Effector memory CD8-positive, alpha-beta T cell (primary cell): Measurements from ENCODE around the gene PHACTR3.

Source experiments
- ATAC-seq: fragments of 150-1000 bp; cut with Tn5 transposase; replicated peaks from 2 replicates; pipeline ENCODE4 v1.10.0; 2021; ENCODE audit warnings: mild to moderate bottlenecking, moderate library complexity
- DNase-seq, 3 experiments: peaks; one replicate each; pipeline ENCODE4 v3.0.0; 2021
- H3K27ac Mint-ChIP-seq, 2 donors: one replicate each; pipeline ENCODE4 v1.8.0; 2022; ENCODE audit warnings: mild to moderate bottlenecking in 2 of 2, mixed read lengths in 2 of 2, moderate library complexity in 2 of 2
- H3K27me3 Mint-ChIP-seq, 2 donors: one replicate each; pipeline ENCODE4 v1.8.0; 2022; ENCODE audit warnings: mixed read lengths in 2 of 2
- H3K36me3 Mint-ChIP-seq: one replicate; pipeline ENCODE4 v1.8.0; 2022; ENCODE audit warnings: mild to moderate bottlenecking, moderate library complexity, mixed read lengths; ENCODE audit not compliant: insufficient read depth
- H3K4me1 Mint-ChIP-seq, 2 donors: one replicate each; pipeline ENCODE4 v1.8.0; 2022; ENCODE audit warnings: low read depth in 2 of 2, mixed read lengths in 2 of 2
- H3K4me3 Mint-ChIP-seq, 2 donors: one replicate each; pipeline ENCODE4 v1.8.0; 2022; ENCODE audit warnings: mild to moderate bottlenecking in 2 of 2, mixed read lengths in 2 of 2, moderate library complexity in 2 of 2
- H3K9me3 Mint-ChIP-seq, 2 donors: one replicate each; pipeline ENCODE4 v1.8.0; 2022; ENCODE audit warnings: mixed read lengths in 2 of 2

Gene PHACTR3

GRCh38 chr20:59729506-59729905 is 125.2 kb downstream of the PHACTR3 start:
- no peak for DNase-seq
- H3K27ac Mint-ChIP-seq, result no peak overlapping the region
- no peak overlapping the region for H3K4me3 Mint-ChIP-seq
- no peaks in the 10 kb centered on the region for H3K9me3 Mint-ChIP-seq
- peaks cover 18 to 38% of the 10 kb centered on the region in 2 donors for H3K27me3 Mint-ChIP-seq
- H3K4me1 Mint-ChIP-seq, result no peaks in the 10 kb centered on the region
- ATAC-seq, result no peak
- H3K36me3 Mint-ChIP-seq, result no peaks in the 10 kb centered on the region

GRCh38 chr20:59730722-59731121 is 126.4 kb downstream of the PHACTR3 start:
- Mint-ChIP-seq H3K4me1 (no peaks in the 10 kb centered on the region), H3K9me3 (no peaks in the 10 kb centered on the region), H3K4me3 (no peak overlapping the region), H3K27me3 (peaks cover 18 to 29% of the 10 kb centered on the region in 2 donors), H3K36me3 (no peaks in the 10 kb centered on the region), H3K27ac (no peak overlapping the region)
- ATAC-seq, result no peak
- DNase-seq, result no peak

GRCh38 chr20:59731376-59731775 is 127.0 kb downstream of the PHACTR3 start:
- ATAC-seq, result no peak
- no peaks in the 10 kb centered on the region for H3K4me1 Mint-ChIP-seq

GRCh38 chr20:59733351-59733750 is 129.0 kb downstream of the PHACTR3 start:
- H3K27ac Mint-ChIP-seq, result no peak overlapping the region
- H3K4me3 Mint-ChIP-seq, result no peak overlapping the region

More at GRCh38 chr20:59731376-59731775, 127.0 kb downstream of the PHACTR3 start:
- no peaks in the 10 kb centered on the region for H3K36me3 Mint-ChIP-seq
- H3K27ac Mint-ChIP-seq, result no peak overlapping the region
- peaks cover 18 to 29% of the 10 kb centered on the region in 2 donors for H3K27me3 Mint-ChIP-seq
- no peak overlapping the region for H3K4me3 Mint-ChIP-seq
- no peak for DNase-seq
- no peaks in the 10 kb centered on the region for H3K9me3 Mint-ChIP-seq

GRCh38 chr20:59735486-59735885 is 131.1 kb downstream of the PHACTR3 start:
- no peaks in the 10 kb centered on the region for H3K9me3 Mint-ChIP-seq
- H3K27ac Mint-ChIP-seq, result no peak overlapping the region
- peaks cover 11 to 15% of the 10 kb centered on the region in 2 donors for H3K27me3 Mint-ChIP-seq
- no peaks in the 10 kb centered on the region for H3K4me1 Mint-ChIP-seq
- DNase-seq, result no peak
- no peak overlapping the region for H3K4me3 Mint-ChIP-seq
- no peaks in the 10 kb centered on the region for H3K36me3 Mint-ChIP-seq
- no peak for ATAC-seq

More at GRCh38 chr20:59733351-59733750, 129.0 kb downstream of the PHACTR3 start:
- Mint-ChIP-seq H3K27me3 (peaks cover 17 to 19% of the 10 kb centered on the region in 2 donors), H3K4me1 (no peaks in the 10 kb centered on the region), H3K36me3 (no peaks in the 10 kb centered on the region), H3K9me3 (no peaks in the 10 kb centered on the region)
- no peak for DNase-seq
- ATAC-seq, result no peak

- no peak for ATAC-seq
- no peaks in the 10 kb centered on the region for H3K36me3 Mint-ChIP-seq
- no peaks in the 10 kb centered on the region for H3K9me3 Mint-ChIP-seq
- no peaks in the 10 kb centered on the region for H3K4me1 Mint-ChIP-seq
- H3K4me3 Mint-ChIP-seq, result no peak overlapping the region
- peaks cover 11 to 20% of the 10 kb centered on the region in 2 donors for H3K27me3 Mint-ChIP-seq
- H3K27ac Mint-ChIP-seq, result no peak overlapping the region
- DNase-seq, result no peak
These were observed 131.6 kb downstream of the PHACTR3 start for GRCh38 chr20:59735917-59736316.

GRCh38 chr20:59736366-59736765 is 132.0 kb downstream of the PHACTR3 start:
- DNase-seq (no peak), ATAC-seq (no peak)
- H3K4me3 Mint-ChIP-seq, result no peak overlapping the region
- no peaks in the 10 kb centered on the region for H3K9me3 Mint-ChIP-seq
- H3K27me3 Mint-ChIP-seq, result peaks cover 11 to 24% of the 10 kb centered on the region in 2 donors
- no peak overlapping the region for H3K27ac Mint-ChIP-seq
- H3K36me3 Mint-ChIP-seq, result no peaks in the 10 kb centered on the region
- no peaks in the 10 kb centered on the region for H3K4me1 Mint-ChIP-seq

- H3K4me1 Mint-ChIP-seq, result no peaks in the 10 kb centered on the region
- H3K27me3 Mint-ChIP-seq, result peaks cover 11 to 32% of the 10 kb centered on the region in 2 donors
- H3K4me3 Mint-ChIP-seq, result no peak overlapping the region
- no peak overlapping the region for H3K27ac Mint-ChIP-seq
- DNase-seq, result no peak
- ATAC-seq, result no peak
- H3K9me3 Mint-ChIP-seq, result no peaks in the 10 kb centered on the region
- no peaks in the 10 kb centered on the region for H3K36me3 Mint-ChIP-seq
These were observed 132.8 kb downstream of the PHACTR3 start for GRCh38 chr20:59737073-59737666.

- Mint-ChIP-seq H3K27ac (no peak overlapping the region), H3K4me3 (no peak overlapping the region), H3K4me1 (no peaks in the 10 kb centered on the region), H3K27me3 (peaks cover 11 to 39% of the 10 kb centered on the region in 2 donors), H3K9me3 (no peaks in the 10 kb centered on the region), H3K36me3 (no peaks in the 10 kb centered on the region)
- DNase-seq, result no peak
- ATAC-seq, result no peak
These were observed 133.5 kb downstream of the PHACTR3 start for GRCh38 chr20:59737816-59738215.

GRCh38 chr20:59738851-59739250 is 134.5 kb downstream of the PHACTR3 start:
- no peak overlapping the region for H3K27ac Mint-ChIP-seq
- H3K4me1 Mint-ChIP-seq, result no peaks in the 10 kb centered on the region
- no peaks in the 10 kb centered on the region for H3K36me3 Mint-ChIP-seq
- no peak overlapping the region for H3K4me3 Mint-ChIP-seq
- no peaks in the 10 kb centered on the region for H3K9me3 Mint-ChIP-seq
- H3K27me3 Mint-ChIP-seq, result peaks cover 11 to 40% of the 10 kb centered on the region in 2 donors
- no peak for DNase-seq
- no peak for ATAC-seq

GRCh38 chr20:59740621-59741020 is 136.3 kb downstream of the PHACTR3 start:
- H3K4me3 Mint-ChIP-seq, result no peak overlapping the region
- H3K9me3 Mint-ChIP-seq, result no peaks in the 10 kb centered on the region
- H3K36me3 Mint-ChIP-seq, result no peaks in the 10 kb centered on the region
- DNase-seq (no peak), ATAC-seq (no peak)
- H3K27me3 Mint-ChIP-seq, result peaks cover 11 to 40% of the 10 kb centered on the region in 2 donors
- no peak overlapping the region for H3K27ac Mint-ChIP-seq
- no peaks in the 10 kb centered on the region for H3K4me1 Mint-ChIP-seq

- Mint-ChIP-seq H3K4me1 (no peaks in the 10 kb centered on the region), H3K4me3 (no peak overlapping the region), H3K27me3 (peaks cover 11 to 40% of the 10 kb centered on the region in 2 donors), H3K27ac (no peak overlapping the region), H3K36me3 (peaks cover under 1% of the 10 kb centered on the region), H3K9me3 (no peaks in the 10 kb centered on the region)
- DNase-seq, result no peak
- no peak for ATAC-seq
These were observed 136.7 kb downstream of the PHACTR3 start for GRCh38 chr20:59741073-59741472.

GRCh38 chr20:59742351-59743095 is 138.2 kb downstream of the PHACTR3 start:
- H3K36me3 Mint-ChIP-seq, result peaks cover 3% of the 10 kb centered on the region
- H3K9me3 Mint-ChIP-seq, result no peaks in the 10 kb centered on the region
- DNase-seq (no peak), ATAC-seq (no peak)
- no peak overlapping the region for H3K4me3 Mint-ChIP-seq
- H3K4me1 Mint-ChIP-seq, result no peaks in the 10 kb centered on the region
- H3K27ac Mint-ChIP-seq, result no peak overlapping the region
- H3K27me3 Mint-ChIP-seq, result peaks cover 11 to 51% of the 10 kb centered on the region in 2 donors

- H3K4me1 Mint-ChIP-seq, result no peaks in the 10 kb centered on the region
- ATAC-seq, result no peak
- no peaks in the 10 kb centered on the region for H3K9me3 Mint-ChIP-seq
- H3K4me3 Mint-ChIP-seq, result no peak overlapping the region
- peaks cover 5 to 51% of the 10 kb centered on the region in 2 donors for H3K27me3 Mint-ChIP-seq
- peaks cover 3% of the 10 kb centered on the region for H3K36me3 Mint-ChIP-seq
- no peak for DNase-seq
- no peak overlapping the region for H3K27ac Mint-ChIP-seq
These were observed 139.0 kb downstream of the PHACTR3 start for GRCh38 chr20:59743308-59743707.
